LHCN-M2 (cell line): ENCODE results near the gene RAB3IL1. TPM values are rescaled to one million over a fixed set of nuclear protein-coding genes. Genes with fewer than 3 reads are reported as not detected.

Experiments
- DNase-seq: peaks from one replicate; pipeline ENCODE4 v3.0.0-alpha.2; 2012; ENCODE audit warnings: low read depth
- total RNA-seq: library from RNA; depleted of rRNA; stranded (reverse); fragments of >200 nt; gene quantifications from 2 replicates; pipeline ENCODE4 v1.2.3, GENCODE V29; 2014

RAB3IL1 gene
- total RNA-seq, 1 experiment from 2014 or later, result 2.4 TPM

- no peak for DNase-seq
Measured at GRCh38 chr11:61868571-61869428, 48.6 kb downstream of the RAB3IL1 start.

DNA sequence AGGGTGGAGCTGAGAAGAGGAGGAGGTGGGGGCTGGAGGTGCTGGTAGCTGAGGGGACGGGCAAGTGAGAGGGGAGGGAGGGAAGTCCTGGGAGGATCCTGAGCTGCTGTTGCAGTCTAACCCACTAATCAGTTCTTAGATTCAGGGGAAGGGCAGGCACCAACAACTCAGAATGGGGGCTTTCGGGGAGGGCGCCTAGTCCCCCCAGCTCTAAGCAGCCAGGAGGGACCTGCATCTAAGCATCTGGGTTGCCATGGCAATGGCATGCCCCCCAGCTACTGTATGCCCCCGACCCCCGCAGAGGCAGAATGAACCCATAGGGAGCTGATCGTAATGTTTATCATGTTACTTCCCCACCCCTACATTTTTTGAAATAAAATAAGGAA lies 50.4 kb downstream of the RAB3IL1 start:
- no peak for DNase-seq

DNA sequence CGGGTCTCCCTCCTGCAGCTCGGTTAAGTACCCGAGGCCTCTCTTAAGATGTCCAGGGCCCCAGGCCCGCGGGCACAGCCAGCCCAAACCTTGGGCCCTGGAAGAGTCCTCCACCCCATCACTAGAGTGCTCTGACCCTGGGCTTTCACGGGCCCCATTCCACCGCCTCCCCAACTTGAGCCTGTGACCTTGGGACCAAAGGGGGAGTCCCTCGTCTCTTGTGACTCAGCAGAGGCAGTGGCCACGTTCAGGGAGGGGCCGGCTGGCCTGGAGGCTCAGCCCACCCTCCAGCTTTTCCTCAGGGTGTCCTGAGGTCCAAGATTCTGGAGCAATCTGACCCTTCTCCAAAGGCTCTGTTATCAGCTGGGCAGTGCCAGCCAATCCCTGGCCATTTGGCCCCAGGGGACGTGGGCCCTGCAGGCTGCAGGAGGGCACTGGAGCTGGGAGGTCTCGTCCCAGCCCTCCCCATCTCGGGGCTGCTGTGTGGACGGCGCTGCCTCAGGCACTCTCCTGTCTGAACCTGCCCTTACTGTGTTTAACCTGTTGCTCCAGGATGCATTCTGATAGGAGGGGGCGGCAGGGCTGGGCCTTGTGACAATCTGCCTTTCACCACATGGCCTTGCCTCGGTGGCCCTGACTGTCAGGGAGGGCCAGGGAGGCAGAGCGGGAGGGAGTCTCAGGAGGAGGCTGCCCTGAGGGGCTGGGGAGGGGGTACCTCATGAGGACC lies 51.0 kb downstream of the RAB3IL1 start:
- DNase-seq, result no peak

- DNase-seq, result no peak
Measured at GRCh38 chr11:61864814-61865775, 52.3 kb downstream of the RAB3IL1 start.

- DNase-seq, result no peak
Measured at GRCh38 chr11:61863548-61864081, 53.8 kb downstream of the RAB3IL1 start.

- no peak for DNase-seq
Measured at GRCh38 chr11:61862714-61863547, 54.4 kb downstream of the RAB3IL1 start.

DNA sequence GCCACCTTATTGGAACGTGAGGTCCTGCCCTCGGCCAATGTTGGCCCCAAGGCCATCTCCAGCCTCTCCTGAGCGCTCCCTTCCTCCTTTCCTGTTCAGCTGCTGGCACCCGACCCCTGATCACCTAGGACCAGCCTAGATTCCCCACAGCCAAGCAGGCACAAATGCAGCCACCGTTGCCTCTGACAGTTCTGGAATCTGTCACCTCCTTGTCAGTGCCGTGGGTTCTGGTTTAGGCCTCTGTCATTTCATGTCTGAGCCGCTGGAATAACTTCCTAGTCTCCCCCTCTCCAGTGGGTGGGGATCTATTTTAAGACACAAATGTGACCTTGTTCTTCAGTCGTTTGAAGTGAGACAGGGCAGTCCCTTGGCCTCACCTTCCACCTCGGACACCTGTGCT lies 55.7 kb downstream of the RAB3IL1 start:
- DNase-seq, result no peak

GRCh38 chr11:61860054-61860903 lies 57.1 kb downstream of the RAB3IL1 start:
- no peak for DNase-seq

- DNase-seq, result peak; percentile 21
Measured at GRCh38 chr11:61855939-61856680, 61.3 kb downstream of the RAB3IL1 start.

DNA sequence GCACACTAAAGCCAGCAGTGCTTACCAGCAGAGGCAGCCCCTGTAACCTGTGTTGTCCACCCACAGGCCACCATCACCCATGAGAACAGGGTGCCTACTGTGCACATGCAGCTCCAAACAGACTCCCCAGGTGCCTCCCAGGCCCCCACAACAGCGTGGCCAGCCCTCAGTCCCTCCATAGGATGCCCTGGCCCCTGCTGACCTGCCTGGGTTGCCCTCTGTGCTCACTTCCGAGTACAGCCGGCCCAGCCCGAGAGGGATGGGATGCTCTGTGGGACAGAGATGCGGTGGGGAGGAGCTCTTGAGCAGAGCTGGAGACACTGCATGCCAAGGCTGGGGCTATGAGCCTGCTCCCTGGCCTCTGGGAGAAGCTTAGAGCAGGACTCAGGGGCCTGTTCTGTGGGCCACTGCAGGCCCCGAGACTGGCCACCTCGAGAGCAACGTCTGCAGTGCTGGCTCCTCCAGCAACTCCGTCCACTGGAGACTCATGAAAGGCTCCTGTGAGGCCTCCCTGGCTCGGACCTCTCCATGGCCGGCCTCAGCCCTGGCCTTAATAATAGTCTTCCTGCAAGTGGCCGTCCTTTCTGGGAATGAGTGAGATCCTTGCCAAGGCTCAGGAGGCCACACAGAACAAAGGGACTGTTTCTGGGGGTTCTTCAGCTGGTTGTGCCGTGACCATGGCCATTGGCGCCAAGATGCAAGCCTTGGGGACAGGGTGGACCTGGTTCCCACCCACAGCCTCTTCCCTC lies 62.2 kb downstream of the RAB3IL1 start:
- DNase-seq, result no peak

DNA sequence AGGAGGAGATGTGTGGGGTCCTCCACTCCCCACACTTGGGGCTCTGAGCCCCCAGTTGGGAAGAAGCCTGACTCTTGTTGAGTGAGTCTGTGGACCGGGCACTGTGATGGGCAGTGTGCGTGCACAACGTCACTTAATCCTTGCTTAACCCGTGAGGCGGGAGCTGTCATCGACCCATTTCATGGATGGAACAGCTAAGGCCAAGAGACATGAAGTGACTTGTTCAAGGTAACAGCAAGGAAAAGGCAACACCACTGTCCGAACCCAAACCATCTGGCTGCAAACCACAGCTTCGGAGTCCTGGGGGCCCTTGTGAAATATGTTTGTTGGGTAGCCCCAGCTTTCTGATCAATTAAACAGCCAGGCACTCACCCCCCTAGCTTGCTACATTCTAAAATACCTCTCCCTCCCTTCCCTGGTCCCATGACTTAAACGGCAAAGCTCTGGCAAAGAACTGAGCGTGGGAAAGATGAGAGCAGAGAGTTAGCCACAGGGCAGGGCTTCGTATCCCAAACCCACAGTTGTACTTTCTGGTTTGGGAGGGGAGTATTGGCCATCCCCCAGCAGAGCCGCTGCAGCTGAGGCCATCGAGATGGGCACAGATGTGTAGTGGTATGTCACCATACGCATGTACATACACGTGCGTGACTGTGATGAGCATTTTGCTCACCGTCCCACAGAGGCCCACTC lies 63.0 kb downstream of the RAB3IL1 start:
- DNase-seq, result no peak

DNA sequence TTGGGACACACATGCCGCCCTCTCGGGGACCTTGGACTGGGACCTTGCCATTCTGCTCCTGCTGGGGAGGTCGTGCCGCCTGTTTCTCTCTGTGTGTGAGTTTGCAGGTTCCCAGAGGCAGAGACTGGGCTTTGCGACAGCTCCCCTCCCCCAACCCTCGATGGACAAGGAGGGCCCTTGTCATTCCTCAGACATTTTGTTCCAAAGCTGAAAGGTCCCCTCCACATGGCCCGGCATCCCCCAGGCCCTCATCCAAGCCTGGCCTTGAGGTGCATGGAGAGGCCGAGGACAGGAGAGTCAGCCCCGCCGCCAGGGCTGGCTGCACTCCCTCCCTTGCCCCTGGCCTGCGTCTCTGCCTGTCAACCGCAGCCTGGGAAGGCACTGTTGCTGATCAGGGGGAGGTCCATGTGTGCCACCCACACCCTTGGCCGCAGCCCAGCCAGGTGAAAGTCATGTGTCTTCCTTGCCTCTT lies 63.6 kb downstream of the RAB3IL1 start:
- DNase-seq, result no peak

DNA sequence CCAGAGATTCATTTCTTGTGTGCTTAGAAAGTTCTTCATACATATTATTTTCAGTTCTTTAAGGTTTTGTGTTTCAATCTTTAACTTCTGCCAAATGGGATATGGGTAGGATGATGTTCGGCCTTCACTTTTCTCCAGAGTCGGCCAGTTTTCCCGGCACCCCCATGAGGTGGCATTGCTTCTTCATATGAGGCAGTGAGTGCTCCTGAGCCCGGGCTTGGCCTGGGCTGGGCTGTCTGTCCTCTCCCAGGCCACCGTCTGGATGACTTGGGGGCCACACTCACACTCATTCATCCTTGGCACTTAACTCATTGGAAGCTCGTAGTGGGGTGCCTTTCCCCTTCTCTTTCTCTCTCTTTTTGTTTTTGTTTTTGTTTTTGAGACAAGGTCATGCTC lies 65.5 kb downstream of the RAB3IL1 start:
- no peak for DNase-seq

GRCh38 chr11:61851113-61851899 lies 66.1 kb downstream of the RAB3IL1 start:
- no peak for DNase-seq

- DNase-seq, result no peak
Measured at GRCh38 chr11:61850687-61851086, 66.7 kb downstream of the RAB3IL1 start.

DNA sequence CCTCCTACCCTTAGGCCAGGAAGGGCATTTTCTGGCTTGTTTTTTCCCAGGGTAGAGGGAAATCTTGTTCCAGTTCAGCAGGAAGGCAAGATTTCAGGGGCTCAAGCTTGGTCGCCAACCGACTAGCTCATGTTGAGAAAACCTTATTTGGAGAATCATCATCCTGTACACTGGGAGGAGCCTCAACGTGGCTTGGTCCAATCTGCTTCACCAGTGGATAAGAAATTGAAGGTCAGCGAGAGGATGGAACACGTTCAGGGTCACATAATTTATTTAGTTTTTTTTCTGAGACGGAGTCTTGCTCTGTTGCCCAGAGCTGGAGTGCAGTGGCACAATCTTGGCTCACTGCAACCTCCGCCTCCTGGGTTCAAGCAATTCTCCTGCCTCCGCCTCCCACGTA lies 68.7 kb downstream of the RAB3IL1 start:
- DNase-seq, result no peak
